CD14-positive monocyte (primary cell): Measurements from ENCODE around the gene NTNG1. TPM values are rescaled to one million over a fixed set of nuclear protein-coding genes. Genes with fewer than 3 reads are reported as not detected.

Source experiments
- DNase-seq, 3 donors: peaks; one replicate each; pipeline ENCODE4 v3.0.0-alpha.2; 2011 to 2022
- H2AFZ ChIP-seq: 2 replicates; pipeline ENCODE4 v1.6.0; 2012; ENCODE audit warnings: mild to moderate bottlenecking, low read depth, low read length, inconsistent platforms; ENCODE audit not compliant: insufficient read depth, poor library complexity, severe bottlenecking
- H3K27ac ChIP-seq, 2 donors: 1 replicate in 1 of 2; 2 replicates in 1 of 2; pipeline ENCODE4 v1.5.1; 2012 to 2013; ENCODE audit warnings: low read length in 2 of 2, control low read depth in 1 of 2, inconsistent platforms in 1 of 2, low read depth in 1 of 2, mild to moderate bottlenecking in 1 of 2
- H3K27me3 ChIP-seq, 2 donors: one replicate each; pipeline versions ENCODE4 v1.6.0 to v1.6.1; 2011 to 2013; ENCODE audit warnings: low read length in 2 of 2; ENCODE audit not compliant: control insufficient read depth in 2 of 2, insufficient read depth in 2 of 2
- H3K36me3 ChIP-seq, 2 donors: replicated peaks in 1 of 2; 1 replicate in 1 of 2; 2 replicates in 1 of 2; pipeline versions ENCODE4 v1.5.1 to v1.6.1; 2012 to 2013; ENCODE audit warnings: low read length in 2 of 2, control low read depth in 1 of 2, inconsistent platforms in 1 of 2, mild to moderate bottlenecking in 1 of 2; ENCODE audit not compliant: insufficient read depth in 2 of 2, control insufficient read depth in 1 of 2
- H3K4me1 ChIP-seq, 2 donors: 1 replicate in 1 of 2; 2 replicates in 1 of 2; pipeline versions ENCODE4 v1.5.1 to v1.6.1; 2012 to 2013; ENCODE audit warnings: low read length in 2 of 2, control low read depth in 1 of 2, inconsistent platforms in 1 of 2, mild to moderate bottlenecking in 1 of 2, moderate library complexity in 1 of 2; ENCODE audit not compliant: insufficient read depth in 2 of 2, control insufficient read depth in 1 of 2
- H3K4me2 ChIP-seq: replicated peaks from 2 replicates; pipeline ENCODE3; 2012; ENCODE audit warnings: low read length, moderate library complexity, mild to moderate bottlenecking; ENCODE audit not compliant: poor library complexity, severe bottlenecking; ENCODE audit errors: extremely low read depth
- H3K4me3 ChIP-seq, 3 experiments: fragments of 200-600 bp in 1 of 3; sonication (generic) in 1 of 3; replicated peaks in 1 of 3; 1 replicate in 2 of 3; 2 replicates in 1 of 3; pipeline ENCODE4 v1.5.1; 2011 to 2013; ENCODE audit warnings: low read length in 3 of 3, mild to moderate bottlenecking in 3 of 3, control low read depth in 2 of 3, low read depth in 2 of 3, inconsistent platforms in 1 of 3, moderate library complexity in 1 of 3
- H3K79me2 ChIP-seq: 2 replicates; pipeline ENCODE4 v1.6.0; 2012; ENCODE audit warnings: mild to moderate bottlenecking, control low read depth, inconsistent platforms, low read length, moderate library complexity; ENCODE audit not compliant: insufficient read depth
- H3K9ac ChIP-seq: 2 replicates; pipeline ENCODE4 v1.6.0; 2017; ENCODE audit warnings: low read length, mild to moderate bottlenecking; ENCODE audit not compliant: insufficient read depth, poor library complexity, severe bottlenecking
- H3K9me3 ChIP-seq, 2 donors: replicated peaks in 1 of 2; 1 replicate in 1 of 2; 2 replicates in 1 of 2; pipeline versions ENCODE4 v1.5.1 to v1.6.1; 2012 to 2013; ENCODE audit warnings: low read length in 2 of 2, control low read depth in 1 of 2; ENCODE audit not compliant: control insufficient read depth in 1 of 2, insufficient read depth in 1 of 2
- H4K20me1 ChIP-seq: 2 replicates; pipeline ENCODE4 v1.6.0; 2012; ENCODE audit warnings: mild to moderate bottlenecking, low read length, control low read depth, moderate library complexity; ENCODE audit not compliant: insufficient read depth
- H3K27ac Mint-ChIP-seq, 7 donors: one replicate each; pipeline ENCODE4 v1.8.0; 2020; ENCODE audit warnings: mild to moderate bottlenecking in 7 of 7, mixed read lengths in 7 of 7, moderate library complexity in 6 of 7, inconsistent platforms in 2 of 7
- H3K27me3 Mint-ChIP-seq, 3 donors: one replicate each; pipeline ENCODE4 v1.8.0; 2021 to 2022; ENCODE audit warnings: low read depth in 3 of 3, mild to moderate bottlenecking in 3 of 3, mixed read lengths in 3 of 3, moderate library complexity in 3 of 3, inconsistent platforms in 1 of 3
- H3K36me3 Mint-ChIP-seq, 2 donors: one replicate each; pipeline ENCODE4 v1.8.0; 2020; ENCODE audit warnings: mixed read lengths in 2 of 2, inconsistent platforms in 1 of 2, mild to moderate bottlenecking in 1 of 2
- H3K4me1 Mint-ChIP-seq: one replicate; pipeline ENCODE4 v1.8.0; 2020; ENCODE audit warnings: mild to moderate bottlenecking, mixed read lengths
- H3K4me3 Mint-ChIP-seq, 2 donors: one replicate each; pipeline ENCODE4 v1.8.0; 2020; ENCODE audit warnings: mild to moderate bottlenecking in 2 of 2, mixed read lengths in 2 of 2, moderate library complexity in 1 of 2
- H3K9me3 Mint-ChIP-seq, 7 donors: one replicate each; pipeline ENCODE4 v1.8.0; 2020 to 2022; ENCODE audit warnings: mixed read lengths in 7 of 7, mild to moderate bottlenecking in 6 of 7, moderate library complexity in 6 of 7, inconsistent platforms in 2 of 7
- WGBS: methylation state at CpG from one replicate; pipeline ENCODE4 v1.1.5; 2013; ENCODE audit warnings: missing lambda C conversion rate; ENCODE audit not compliant: insufficient coverage; 5-methylcytosine and 5-hydroxymethylcytosine counted together
- intact Hi-C, 2 donors: fragments of 100-400 bp; cut with micrococcal nuclease; formaldehyde crosslinking; loops; one replicate each; pipeline versions ENCODE4 v1.15.0 to v1.15.1; 2023
- polyA plus RNA-seq, 3 donors: library from polyadenylated mRNA; depleted of rRNA in 1 of 3; unstranded in 2 of 3; stranded (reverse) in 1 of 3; fragments of 300-500 nt in 2 of 3; fragments of >200 nt in 1 of 3; fragmentation: Illumina TruSeq in 2 of 3; gene quantifications; 1 replicate in 2 of 3; 2 replicates in 1 of 3; pipeline ENCODE4 v1.2.3, GENCODE V29; 2012 to 2021
- TF ChIP-seq, protein P1 (sequence below): fragments of 200-600 bp; IDR thresholded peaks from one replicate; pipeline ENCODE4 v1.8.0; 2022; ENCODE audit warnings: antibody characterized with exemption, mild to moderate bottlenecking

The NTNG1 gene
- polyA plus RNA-seq, 3 donors: not detected

DNA sequence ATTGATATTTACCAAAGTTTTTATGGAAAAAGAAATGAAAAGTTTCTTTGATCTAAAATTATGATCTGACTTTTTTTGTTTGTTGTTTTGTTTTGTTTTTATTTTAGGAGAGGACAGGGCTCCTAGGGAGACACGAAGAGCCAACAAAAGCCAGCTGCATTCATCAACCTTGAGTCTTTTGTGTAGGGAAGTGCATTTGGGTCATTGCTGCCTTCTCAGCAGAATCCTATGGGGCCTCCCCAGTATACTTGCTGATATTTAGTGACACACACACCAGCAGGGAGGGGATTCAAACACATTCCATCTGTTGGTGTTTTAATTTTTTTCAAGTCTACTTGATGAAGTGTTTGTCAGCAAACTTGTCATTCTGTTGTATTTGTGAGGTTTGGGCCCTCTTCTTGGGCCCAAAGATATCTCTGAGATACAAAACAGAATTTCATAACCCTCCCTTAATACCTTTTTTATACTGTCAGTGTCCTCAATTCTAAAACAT lies 203.5 kb downstream of the NTNG1 start:
- no peaks in the 10 kb centered on the region for H3K9me3 ChIP-seq
- no peak overlapping the region for H3K4me2 ChIP-seq
- Mint-ChIP-seq H3K9me3 (peaks cover 0 to 5% (median 0%) of the 10 kb centered on the region in 7 donors), H3K4me1 (no peaks in the 10 kb centered on the region), H3K27me3 (peaks cover 0 to 2% (median 2%) of the 10 kb centered on the region in 3 donors), H3K36me3 (no peaks in the 10 kb centered on the region), H3K4me3 (no peak overlapping the region), H3K27ac (no peak overlapping the region)
- H3K4me1 ChIP-seq: no peaks in the 10 kb centered on the region
- H3K4me3 ChIP-seq: no peak overlapping the region
- TF ChIP-seq, protein P1, sequence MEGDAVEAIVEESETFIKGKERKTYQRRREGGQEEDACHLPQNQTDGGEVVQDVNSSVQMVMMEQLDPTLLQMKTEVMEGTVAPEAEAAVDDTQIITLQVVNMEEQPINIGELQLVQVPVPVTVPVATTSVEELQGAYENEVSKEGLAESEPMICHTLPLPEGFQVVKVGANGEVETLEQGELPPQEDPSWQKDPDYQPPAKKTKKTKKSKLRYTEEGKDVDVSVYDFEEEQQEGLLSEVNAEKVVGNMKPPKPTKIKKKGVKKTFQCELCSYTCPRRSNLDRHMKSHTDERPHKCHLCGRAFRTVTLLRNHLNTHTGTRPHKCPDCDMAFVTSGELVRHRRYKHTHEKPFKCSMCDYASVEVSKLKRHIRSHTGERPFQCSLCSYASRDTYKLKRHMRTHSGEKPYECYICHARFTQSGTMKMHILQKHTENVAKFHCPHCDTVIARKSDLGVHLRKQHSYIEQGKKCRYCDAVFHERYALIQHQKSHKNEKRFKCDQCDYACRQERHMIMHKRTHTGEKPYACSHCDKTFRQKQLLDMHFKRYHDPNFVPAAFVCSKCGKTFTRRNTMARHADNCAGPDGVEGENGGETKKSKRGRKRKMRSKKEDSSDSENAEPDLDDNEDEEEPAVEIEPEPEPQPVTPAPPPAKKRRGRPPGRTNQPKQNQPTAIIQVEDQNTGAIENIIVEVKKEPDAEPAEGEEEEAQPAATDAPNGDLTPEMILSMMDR: no peak
- H3K9ac ChIP-seq: no peak overlapping the region
- H3K27ac ChIP-seq: no peak overlapping the region
- H3K36me3 ChIP-seq: no peaks in the 10 kb centered on the region
- intact Hi-C loops: no loop called here
- no peaks in the 10 kb centered on the region for H4K20me1 ChIP-seq
- H2AFZ ChIP-seq: no peak overlapping the region
- WGBS: 83% methylated on average over 1 of the region's 1 CpG
- no peaks in the 10 kb centered on the region for H3K27me3 ChIP-seq
- H3K79me2 ChIP-seq: no peaks in the 10 kb centered on the region
- no peak for DNase-seq

DNA sequence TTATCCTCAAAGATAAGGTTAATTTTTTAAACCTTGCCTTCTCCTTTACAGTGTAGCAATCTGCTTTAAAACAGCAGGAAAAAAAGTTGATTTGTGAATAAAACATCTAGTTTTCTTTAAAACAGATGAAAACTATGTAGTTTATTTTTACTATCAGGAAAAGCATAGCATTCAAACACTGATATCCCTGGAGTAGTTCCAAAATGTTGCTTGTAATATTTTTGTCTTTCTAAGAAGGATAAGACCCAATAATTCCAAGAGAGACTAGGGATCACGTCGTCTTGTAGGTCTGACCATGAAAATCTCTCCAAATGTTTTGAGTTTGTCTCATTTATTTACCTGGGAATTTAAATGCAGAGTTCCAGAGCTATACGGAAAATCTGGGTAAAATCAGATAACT lies 204.0 kb downstream of the NTNG1 start:
- H3K27me3 ChIP-seq: no peaks in the 10 kb centered on the region
- Mint-ChIP-seq H3K27ac (no peak overlapping the region), H3K4me1 (no peaks in the 10 kb centered on the region), H3K36me3 (no peaks in the 10 kb centered on the region), H3K9me3 (peaks cover 0 to 5% (median 0%) of the 10 kb centered on the region in 7 donors), H3K4me3 (no peak overlapping the region), H3K27me3 (peaks cover 0 to 2% (median 2%) of the 10 kb centered on the region in 3 donors)
- no peak overlapping the region for H3K4me3 ChIP-seq
- H2AFZ ChIP-seq: no peak overlapping the region
- no peak overlapping the region for H3K4me2 ChIP-seq
- intact Hi-C loops: no loop called here
- no peaks in the 10 kb centered on the region for H4K20me1 ChIP-seq
- DNase-seq: no peak
- no peak overlapping the region for H3K27ac ChIP-seq
- no peaks in the 10 kb centered on the region for H3K36me3 ChIP-seq
- H3K9me3 ChIP-seq: no peaks in the 10 kb centered on the region
- H3K4me1 ChIP-seq: no peaks in the 10 kb centered on the region
- H3K79me2 ChIP-seq: no peaks in the 10 kb centered on the region
- TF ChIP-seq, protein P1: no peak
- no peak overlapping the region for H3K9ac ChIP-seq
- WGBS: no CpG with 5 or more reads among the region's 3 CpGs
